Stimulated activated CD8-positive, alpha-beta memory T cell treated with anti-CD3 and anti-CD28 coated beads, Interleukin-7, amount 100 ng/mL, for 1 hour (primary cell): Measurements from ENCODE around the gene IFI6.
"Not testable (repeated sequence)": the region's sequence is repeated elsewhere in the genome, so short reads cannot be mapped to it uniquely, and the experiment has no call there.

Experiments used
- DNase-seq, 2 donors: peaks; one replicate each; pipeline ENCODE4 v3.0.0-alpha.2; 2020; ENCODE audit warnings: low read depth in 2 of 2

IFI6 gene, protein sequence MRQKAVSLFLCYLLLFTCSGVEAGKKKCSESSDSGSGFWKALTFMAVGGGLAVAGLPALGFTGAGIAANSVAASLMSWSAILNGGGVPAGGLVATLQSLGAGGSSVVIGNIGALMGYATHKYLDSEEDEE

DNA sequence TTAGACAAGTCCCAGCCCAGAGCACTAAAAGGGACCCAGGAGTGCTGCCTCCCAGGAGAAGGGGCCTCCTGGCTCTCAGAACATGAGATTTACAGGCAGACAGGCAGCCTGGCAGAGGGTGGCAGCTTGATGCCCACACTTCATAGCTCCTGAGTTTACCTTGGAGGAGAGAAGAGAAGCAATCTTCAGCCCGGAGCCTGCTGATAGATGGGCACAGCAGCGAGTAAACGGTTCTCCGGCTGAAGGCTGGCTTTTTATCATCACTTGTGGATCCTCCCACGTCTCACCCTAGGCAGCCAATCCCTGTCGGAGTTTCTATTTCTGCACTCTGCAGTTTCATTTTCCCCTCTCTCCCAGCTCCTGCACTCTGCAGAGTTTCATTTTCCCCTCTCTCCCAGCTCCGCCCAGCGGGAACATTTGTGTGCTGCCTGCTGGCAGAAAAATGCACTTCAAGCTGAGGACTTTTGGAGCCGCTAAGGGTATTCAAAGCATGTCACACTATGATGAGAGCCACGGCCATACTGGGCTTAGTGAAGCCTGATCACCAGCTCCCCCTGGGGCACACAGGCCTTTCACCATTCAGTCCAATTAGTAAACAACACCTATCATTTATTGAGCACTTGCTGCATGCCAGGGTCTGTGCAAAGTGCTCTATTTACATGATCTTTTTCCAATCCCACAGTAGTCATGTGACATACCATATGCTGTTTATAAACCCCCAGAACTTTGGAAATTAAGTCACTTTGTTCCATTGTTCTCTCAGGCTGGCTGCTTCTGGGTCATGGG, at the start of gene IFI6:
TSS of gene IFI6 (minus strand) at position 229 of the 786 bp plus-strand sequence. CDS start 2,878 bp downstream, outside the sequence.
- peak; percentile 39 to 56 for DNase-seq

DNA sequence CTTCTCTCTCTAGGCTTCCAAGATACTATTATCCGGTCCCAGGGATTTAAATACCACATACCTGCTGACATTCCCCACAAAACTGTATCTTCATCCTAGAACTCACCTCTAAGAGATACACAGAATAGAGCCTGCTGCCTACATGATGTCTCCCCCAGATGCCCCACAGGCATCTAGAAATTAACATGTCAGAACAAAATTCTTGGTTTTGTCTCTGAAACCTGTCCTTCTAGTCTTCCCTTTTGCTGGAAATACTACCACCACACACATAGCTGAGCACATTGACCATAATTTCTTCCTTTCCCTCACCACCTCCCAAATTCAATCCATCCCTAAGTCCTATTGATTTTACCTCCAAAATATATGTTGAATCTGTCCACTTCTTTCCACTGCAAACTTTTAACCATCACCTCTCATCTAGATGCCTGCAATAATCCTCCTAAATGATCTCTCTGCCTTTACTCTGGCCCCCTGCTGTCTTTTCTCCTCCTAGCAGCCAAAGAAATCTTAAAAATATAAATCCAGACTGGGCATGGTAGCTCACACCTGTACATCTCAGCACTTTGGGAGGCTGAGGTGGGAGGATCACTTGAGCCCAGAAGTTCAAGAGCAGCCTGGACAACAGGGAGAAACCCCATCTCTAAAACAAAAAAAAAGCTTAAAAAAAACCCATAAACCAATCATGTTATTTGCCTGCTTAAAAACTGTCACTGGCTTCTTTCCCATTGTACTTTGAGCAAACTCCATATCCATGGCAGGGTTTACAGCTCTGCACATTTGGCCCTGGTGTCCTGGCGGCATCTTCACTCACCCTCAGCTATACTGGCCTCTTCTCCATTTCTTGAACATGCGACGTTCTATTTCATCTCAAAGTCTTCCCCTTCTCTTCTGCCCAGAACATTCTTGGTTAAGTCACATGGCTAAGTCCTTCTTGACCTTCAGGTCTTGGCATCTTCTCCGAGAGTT, 47.6 kb upstream of the IFI6 start:
- no peak for DNase-seq

DNA sequence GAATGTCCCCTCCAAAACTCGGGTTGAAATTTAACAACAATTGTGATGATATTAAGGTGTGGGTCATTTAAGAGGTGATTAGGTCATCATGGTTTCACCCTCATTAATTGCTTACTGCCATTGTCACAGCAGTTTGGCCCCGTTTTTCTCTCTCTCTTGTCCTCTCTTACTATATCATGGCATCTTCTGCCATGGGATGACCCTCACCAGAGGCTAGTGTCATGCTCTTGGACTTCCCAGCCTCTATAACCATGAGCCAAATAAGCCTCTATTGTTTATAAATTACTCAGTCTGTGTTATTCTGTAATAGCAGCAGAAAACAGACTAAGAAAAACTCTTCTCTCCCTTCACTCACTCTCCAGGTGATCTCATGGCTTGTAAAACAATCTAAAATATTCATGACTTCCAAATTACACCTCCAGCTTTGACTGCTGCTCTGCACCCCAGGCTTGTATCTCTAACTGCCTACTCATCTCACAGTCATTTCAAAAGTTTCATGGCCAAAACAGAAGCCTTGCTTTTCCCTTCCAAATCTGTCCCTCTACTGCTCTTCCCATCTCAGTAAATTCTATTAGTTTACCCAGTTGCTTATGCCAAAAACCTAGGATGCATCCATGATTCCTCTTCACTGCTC, 44.4 kb upstream of the IFI6 start:
- no peak for DNase-seq

DNA sequence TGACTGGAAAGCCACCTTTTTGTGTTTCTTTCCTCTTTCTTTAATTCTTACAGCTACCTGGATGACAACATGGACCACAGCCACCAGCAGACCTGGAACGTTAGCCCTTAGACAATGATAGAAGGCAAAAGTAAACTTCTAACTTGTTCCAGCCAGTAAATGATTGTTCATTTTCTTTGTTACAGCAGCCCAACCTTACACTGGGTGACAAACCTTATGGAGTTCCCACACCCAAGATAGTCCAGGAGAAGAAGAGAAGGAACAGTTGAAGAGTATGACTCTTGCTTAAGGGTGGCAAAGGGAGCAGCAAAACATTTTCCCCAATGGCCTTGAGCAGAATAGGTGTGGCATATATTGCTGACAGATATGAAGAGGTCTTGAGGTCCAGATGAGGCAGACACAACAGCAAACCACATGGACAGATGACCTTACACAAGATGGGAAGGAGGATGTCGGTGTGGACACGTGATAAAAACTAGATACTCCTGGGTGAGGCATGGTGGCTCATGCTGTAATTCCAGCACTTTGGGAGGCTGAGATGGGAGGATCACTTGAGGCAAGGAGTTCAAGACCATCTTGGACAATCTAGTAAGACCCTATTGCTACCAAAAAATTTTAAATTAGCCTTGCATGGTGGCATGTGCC, 42.0 kb upstream of the IFI6 start:
- no peak for DNase-seq

DNA sequence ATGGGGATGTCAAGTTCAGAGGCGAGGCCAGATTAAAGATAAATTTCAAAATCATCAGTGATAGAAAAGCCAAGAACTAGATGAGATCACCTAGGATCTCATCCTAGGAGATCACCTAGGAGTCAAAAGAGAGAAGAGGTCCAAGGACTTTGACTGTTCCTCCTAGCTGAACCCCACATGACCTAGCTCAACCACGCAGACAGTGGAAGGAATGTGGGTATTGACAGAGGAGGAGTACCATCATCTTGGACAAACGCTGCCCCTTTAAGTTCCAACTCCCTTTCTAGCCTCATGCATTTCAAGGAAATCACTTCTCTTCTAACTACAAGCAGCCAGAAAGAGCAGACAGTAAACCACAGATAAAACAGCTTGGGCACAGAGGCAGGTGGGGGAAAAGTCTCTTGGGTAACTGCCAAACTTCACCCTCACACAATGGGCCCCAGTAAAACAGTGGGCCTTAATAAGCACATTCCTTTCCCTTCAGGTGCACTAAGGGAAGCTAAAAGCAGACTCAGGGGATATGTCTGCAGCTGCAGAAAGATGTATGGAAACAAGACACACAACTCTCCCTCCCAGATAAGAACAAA, 41.2 kb upstream of the IFI6 start:
- no peak for DNase-seq

DNA sequence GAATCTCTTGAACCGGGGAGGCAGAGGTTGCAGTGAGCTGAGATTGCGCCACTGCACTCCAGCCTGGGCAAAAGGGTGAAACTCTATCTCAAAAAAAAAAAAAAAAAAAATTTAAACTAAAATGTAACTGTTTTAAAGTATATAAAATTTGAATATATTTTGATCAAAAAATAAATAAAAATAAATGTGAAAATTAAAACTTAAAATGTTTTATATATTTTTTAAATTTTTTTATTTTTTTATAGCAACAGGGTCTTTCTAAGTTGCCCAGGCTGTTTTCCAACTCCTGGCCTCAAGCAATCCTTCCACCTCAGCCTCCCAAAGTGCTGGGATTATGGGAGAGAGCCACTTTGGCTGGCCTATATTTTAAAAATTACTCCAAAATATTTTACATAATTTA, 38.6 kb upstream of the IFI6 start:
- DNase-seq: no peak

DNA sequence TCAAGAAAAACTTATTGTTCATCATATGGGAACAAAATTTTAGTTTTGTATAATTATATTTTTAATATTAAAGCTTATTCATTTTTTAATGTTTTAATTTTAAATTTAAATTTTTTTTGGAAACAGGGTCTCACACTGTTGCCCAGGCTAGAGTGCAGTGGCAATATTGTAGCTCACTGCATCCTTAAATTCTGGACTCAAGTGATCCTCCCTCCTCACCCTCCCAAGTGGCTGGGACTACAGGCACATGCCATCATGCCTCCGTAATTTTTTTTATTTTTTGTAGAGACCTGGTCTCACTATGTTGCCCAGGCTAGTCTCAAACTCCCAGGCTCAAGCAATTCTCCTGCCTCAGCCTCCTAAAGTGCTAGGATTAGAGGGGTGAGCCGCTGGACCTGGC, 33.6 kb upstream of the IFI6 start:
- DNase-seq: no peak

DNA sequence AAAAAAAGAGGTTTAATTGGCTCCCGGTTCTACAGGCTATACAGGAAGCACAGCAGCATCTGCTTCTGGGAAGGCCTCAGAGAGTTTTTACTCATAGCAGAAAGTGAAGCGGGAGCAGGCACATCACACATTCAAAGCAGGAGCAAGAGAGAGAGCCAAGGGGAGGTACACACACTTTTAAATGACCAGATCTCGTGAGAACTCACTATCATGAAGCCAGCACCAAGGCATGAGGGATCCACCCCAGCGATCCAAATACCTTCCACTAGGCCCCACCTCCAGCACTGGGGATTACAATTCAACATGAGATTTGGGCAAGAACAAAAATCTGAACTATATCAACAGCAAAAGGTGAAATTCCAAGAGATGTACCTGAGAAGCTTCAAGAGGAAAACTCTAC, 33.0 kb upstream of the IFI6 start:
- no peak for DNase-seq

DNA sequence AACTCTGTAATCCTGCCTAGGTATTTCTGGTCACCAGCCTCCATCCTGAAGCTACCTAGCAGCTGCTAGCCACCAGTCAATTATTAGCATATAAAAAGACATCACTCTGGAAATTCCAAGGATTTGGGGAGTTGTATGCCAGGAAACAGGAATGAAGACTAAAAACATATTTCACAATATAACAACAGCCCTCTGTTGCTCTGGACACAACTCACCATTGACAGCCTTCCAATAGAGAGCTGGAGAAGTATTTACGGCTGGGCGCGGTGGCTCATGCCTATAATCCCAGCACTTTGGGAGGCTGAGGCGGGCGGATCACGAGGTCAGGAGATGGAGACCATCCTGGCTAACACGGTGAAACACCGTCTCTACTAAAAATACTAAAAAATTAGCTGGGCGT, 24.8 kb upstream of the IFI6 start:
- DNase-seq: not testable (repeated sequence)

DNA sequence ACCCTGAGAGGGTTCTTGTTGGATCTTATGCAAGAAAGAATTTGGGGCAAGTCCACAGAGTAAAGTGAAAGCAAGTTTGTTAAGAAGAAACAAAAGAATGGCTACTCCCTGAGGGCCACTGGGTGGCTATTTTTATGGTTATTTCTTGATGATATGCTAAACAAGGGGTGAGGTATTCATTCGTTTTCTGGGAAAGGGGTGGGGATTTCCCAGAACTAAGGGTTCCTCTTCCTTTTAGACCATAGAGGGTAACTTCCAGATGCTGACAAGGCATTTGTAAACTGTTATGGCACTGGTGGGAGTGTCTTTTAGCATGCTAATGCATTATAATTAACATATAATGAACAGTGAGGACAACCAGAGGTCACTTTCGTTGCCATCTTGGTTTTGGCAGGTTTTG, 18.2 kb upstream of the IFI6 start:
- DNase-seq: no peak

DNA sequence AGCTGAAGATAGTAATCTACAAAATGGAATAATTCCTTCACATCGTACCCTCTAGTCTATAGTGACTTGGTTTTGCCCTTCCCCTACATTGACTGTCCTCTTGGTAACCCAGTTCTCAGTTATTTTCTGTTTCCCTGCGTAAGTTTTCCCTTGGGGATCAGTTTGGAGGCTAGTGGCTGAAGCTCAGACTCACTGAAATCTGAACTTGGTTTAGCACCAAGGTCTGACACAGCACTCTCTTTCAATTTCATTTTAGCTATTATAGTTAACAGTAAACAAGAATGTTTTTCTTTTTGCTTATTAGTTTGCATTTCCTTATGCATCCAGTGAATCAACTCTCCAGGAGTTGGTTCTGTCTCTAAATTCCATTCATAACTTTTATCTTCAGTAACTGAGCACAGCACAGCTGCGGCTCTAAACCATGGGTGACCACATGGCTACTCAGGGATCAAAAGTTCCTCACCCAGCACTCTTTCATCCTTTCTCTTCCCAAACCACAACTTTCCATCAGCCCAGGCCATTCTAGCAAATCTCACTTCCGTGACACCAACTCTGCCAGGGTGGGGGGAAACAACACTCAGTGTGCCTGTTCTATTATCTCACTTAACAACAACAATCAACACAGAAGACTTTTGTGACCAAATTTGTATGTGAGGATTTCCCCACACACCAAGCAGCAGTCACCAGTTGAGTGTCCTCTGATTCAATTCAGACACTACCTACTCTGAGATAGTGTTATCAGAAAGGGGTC, 17.6 kb upstream of the IFI6 start:
- no peak for DNase-seq

DNA sequence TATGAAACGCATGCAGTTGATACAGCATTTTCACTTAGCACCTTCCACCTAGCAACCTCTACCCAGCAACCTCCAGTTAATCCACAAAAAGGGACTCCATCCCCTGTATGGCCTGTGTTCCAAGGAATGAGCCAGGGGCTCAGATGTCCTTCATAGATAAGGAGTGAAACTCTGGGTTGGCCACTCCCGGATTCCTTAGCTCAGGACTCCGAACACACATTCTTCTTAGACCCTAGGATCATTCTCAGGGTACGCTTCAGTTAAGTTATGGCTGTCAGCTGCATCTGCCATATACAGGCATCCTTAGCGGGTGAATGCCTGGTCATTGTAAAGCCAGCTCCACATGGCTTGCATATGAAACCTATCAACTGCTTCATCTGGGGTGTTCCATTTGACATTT, 15.9 kb upstream of the IFI6 start:
- no peak for DNase-seq

DNA sequence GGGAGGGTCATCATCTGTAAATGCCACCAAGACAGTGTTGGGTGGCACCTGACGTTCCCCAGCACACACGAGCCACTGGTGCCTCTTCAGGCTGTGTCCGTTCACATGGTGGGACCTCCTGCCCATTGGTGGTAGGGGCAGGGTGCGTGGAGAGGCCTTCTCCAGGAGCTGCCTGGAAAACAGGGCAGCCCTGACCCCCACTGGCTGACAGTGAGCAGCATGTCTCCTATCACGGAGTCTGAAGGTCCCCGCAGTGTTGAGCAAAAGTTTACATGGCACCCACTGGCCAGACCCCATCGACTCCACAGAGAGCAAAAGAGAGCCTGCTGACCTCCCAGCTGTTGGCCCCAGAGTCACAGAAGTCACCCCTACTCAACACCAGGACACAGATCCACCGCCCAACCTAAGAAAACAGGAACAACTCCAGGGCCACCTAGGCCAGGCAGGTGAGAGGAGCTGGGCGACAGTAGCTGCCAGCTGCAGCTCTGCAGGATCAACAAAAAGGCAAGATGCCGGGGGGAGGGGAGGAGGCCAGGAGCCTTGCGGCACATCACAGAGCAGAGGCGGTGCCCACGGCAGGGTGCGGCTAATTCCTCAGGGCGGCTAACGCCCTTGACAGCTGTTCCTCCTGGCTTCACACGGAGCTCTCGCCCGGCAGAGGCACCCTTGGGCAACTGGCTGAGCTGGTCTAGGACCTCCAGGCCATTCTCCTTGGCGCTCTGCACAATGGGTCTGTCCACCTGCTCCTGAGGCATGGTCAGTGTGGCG, 14.4 kb upstream of the IFI6 start:
- no peak for DNase-seq

DNA sequence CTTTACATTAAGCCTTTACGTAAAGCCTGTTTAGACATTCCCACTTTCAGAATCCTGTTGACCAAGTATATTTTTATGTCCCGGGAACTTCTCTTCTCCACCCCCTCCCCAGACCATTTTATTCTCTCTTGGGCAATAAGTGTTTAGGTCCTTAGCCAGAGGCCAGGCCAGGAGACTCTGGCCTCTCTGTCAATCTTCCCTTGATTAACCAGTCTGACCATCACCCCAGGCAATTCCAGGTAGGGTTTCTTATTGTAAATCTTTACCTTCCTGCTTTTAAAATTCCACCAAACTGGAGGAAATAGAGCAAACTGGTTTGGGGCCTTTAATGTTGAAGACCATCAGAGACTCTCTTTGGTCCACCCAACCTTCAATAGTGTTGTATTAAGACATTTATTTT, 12.2 kb upstream of the IFI6 start:
- DNase-seq: no peak

DNA sequence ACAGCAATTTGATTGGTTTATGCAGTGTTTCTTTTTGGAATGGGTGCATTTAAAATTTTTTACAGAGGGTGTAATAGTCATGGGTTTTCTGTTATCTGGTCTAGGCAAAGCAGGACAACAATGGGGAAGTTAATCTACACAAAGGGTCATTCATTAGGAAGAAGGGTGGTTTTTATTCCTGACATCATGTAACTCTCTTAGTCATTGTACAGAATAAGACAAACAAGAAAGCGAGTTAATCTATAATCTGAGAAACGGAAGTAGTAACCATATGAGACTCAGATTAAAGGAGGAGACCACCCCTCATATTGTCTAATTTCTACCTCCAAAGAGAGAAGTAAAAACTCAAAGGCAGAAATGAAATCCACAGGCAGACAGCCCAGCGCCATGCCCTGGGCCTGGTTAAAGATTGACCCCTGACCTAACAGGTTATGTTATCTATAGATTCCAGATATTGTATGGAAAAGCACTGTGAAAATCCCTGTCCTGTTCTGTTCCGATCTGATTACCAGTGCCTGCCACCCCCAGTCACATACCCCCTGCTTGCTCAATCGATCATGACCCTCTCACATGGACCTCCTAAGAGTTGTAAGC, 10.5 kb upstream of the IFI6 start:
- no peak for DNase-seq

DNA sequence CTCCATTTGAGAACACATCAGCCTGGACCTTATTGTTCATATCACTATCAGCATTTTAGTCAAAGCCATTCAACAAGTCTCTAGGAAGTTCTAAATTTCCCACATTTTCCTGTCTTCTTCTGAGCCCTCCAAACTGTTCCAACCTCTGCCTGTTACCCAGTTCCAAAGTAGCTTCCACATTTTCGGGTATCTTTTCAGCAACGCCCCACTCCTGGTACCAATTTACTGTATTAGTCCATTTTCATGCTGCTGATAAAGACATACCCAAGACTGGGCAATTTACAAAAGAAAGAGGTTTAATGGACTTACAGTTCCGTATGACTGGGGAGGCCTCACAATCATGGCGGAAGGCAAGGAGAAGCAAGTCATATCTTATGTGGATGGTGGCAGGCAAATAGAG, 9.6 kb upstream of the IFI6 start:
- DNase-seq: not testable (repeated sequence)

DNA sequence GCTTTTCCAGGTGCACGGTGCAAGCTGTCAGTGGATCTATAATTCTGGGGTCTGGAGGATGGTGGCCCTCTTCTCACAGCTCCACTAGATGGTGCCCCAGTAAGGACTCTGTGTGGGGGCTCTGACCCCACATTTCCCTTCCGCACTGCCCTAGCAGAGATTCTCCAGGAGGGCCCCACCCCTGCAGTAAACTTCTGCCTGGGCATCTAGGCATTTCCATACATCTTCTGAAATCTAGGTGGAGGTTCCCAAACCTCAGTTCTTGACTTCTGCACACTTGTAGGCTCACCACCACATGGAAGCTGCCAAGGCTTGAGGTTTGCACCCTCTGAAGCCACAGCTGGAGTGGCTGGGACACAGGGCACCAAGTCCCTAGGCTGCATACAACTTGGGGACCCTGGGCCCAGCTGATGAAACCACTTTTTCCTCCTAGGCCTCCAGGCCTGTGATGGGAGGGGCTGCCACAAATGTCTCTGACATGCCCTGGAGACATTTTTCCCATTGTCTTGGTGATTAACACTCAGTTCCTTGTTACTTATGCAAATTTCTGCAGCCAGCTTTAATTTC, 8.3 kb upstream of the IFI6 start:
- not testable (repeated sequence) for DNase-seq

DNA sequence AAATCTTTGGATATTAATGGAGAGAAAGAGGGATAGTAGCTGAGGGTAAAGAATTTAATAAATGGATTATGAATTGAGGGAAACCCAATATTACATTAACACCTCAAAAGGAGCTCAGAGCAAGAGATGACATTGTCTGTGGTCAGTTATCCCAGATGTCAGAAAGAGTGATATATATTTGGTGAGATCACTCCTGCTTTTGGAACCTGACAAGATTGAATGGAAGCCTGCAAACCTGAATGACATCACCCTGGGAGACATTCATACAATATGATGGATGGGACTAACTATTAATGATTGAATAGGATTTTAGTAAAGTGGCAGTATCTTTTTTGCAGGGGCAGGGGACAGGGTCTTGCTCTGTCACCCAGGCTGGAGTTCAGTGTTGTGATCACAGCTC, 6.8 kb upstream of the IFI6 start:
- no peak for DNase-seq

DNA sequence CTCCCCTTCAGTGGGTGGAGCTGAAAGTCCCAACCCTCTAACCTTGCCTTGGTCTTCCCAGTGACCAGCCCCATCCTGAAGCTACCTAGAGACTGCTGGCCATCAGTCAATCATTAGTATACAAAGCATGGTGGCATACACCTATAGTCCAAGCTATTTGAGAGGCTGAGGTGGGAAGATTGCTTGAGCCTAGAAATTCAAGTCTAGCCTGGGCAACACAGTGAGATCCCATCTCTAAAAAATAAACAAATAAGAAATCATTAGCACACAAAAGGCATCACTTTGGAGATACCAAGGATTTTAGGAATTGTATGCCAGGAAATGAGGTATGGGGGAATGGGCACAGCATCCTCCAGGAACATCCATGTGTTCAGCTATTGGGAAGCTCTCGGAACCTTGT, 4.4 kb upstream of the IFI6 start:
- no peak for DNase-seq
